Breast epithelium (tissue), 4 donors: ENCODE measurements around the gene PLOD2. TPM values are rescaled to one million over a fixed set of nuclear protein-coding genes. Genes with fewer than 3 reads are reported as not detected.

Experiments
- DNase-seq, 2 donors: peaks; one replicate each; pipeline ENCODE4 v3.0.0-alpha.2; 2019; ENCODE audit warnings: low spot score in 2 of 2
- H3K27ac ChIP-seq, 2 donors: fragments of 200-600 bp; sonication (generic) in 1 of 2; one replicate each; pipeline ENCODE4 v1.5.1; 2016 to 2019; ENCODE audit warnings: mild to moderate bottlenecking in 1 of 2
- H3K27me3 ChIP-seq, 2 donors: fragments of 200-600 bp; sonication (generic) in 1 of 2; one replicate each; pipeline versions ENCODE4 v1.5.1 to v1.6.0; 2017 to 2019; ENCODE audit warnings: control low read depth in 1 of 2, mild to moderate bottlenecking in 1 of 2
- H3K36me3 ChIP-seq: fragments of 200-600 bp; one replicate; pipeline ENCODE4 v1.5.1; 2019
- H3K4me1 ChIP-seq, 2 donors: fragments of 200-600 bp; sonication (generic); one replicate each; pipeline ENCODE4 v1.5.1; 2016 to 2019; ENCODE audit warnings: control low read depth in 1 of 2
- H3K4me3 ChIP-seq, 3 donors: fragments of 200-600 bp; sonication (generic); 1 replicate in 2 of 3; 2 replicates in 1 of 3; pipeline ENCODE4 v1.5.1; 2016 to 2019; ENCODE audit warnings: mild to moderate bottlenecking in 3 of 3, moderate library complexity in 2 of 3
- H3K9me3 ChIP-seq, 2 donors: fragments of 200-600 bp; sonication (generic) in 1 of 2; one replicate each; pipeline ENCODE4 v1.5.1; 2016 to 2019; ENCODE audit warnings: control low read depth in 1 of 2
- CTCF ChIP-seq, 3 donors: fragments of 450-650 bp; IDR thresholded peaks; one replicate each; pipeline ENCODE4 v1.5.1; 2016 to 2017; ENCODE audit warnings: antibody characterized with exemption in 3 of 3, mild to moderate bottlenecking in 3 of 3, moderate library complexity in 3 of 3
- POLR2A ChIP-seq: fragments of 450-650 bp; IDR thresholded peaks from one replicate; pipeline ENCODE4 v1.6.1; 2016; ENCODE audit warnings: antibody characterized with exemption, mild to moderate bottlenecking, moderate library complexity
- POLR2AphosphoS5 ChIP-seq, 3 donors: sonication (generic); formaldehyde crosslinking; IDR thresholded peaks; one replicate each; pipeline ENCODE4 v1.6.1; 2017; ENCODE audit warnings: antibody characterized with exemption in 3 of 3
- intact Hi-C: fragments of 100-400 bp; cut with DNase I; formaldehyde crosslinking; loops from one replicate; pipeline ENCODE4 v1.15.1; 2023; ENCODE audit warnings: low total_unique reads
- total RNA-seq, 3 donors: library from RNA; depleted of rRNA; stranded (reverse); fragments of >200 nt; gene quantifications; one replicate each; pipeline ENCODE4 v1.1.0, GENCODE V29; 2016

The PLOD2 gene
- total RNA-seq, 3 donors from 2014 or later = 33.2 to 71.5 (median 35.7) TPM

DNA sequence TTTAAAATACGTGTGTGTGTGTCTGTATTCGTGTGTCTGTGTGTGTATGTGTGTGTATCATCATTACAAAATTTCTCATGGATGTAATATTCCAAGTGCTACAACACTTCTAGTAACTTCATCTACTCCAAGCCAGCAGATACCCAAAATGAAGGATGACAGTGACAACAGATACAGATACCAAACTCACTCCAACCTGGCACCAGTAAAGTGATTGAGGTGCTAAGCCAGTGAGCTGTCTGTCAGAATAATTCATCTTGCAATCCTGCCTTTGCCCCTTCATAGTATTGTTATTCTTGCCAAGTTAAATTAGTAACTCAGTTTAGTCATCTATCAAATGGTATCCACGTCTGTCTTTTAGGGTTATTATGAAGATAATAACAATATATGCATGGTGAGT, 58.1 kb downstream of the PLOD2 start:
- H3K4me1 ChIP-seq = no peaks in the 10 kb centered on the region
- H3K4me3 ChIP-seq = no peak overlapping the region
- no peaks in the 10 kb centered on the region for H3K27me3 ChIP-seq
- no peak for TF ChIP-seq POLR2A
- TF ChIP-seq CTCF (IDR thresholded peaks at IDR 0.05) = no peak
- TF ChIP-seq POLR2AphosphoS5 (IDR thresholded peaks at IDR 0.05) = no peak
- DNase-seq = no peak
- H3K36me3 ChIP-seq = no peaks in the 10 kb centered on the region
- intact Hi-C loops = no loop called here
- H3K27ac ChIP-seq = no peak overlapping the region
- no peaks in the 10 kb centered on the region for H3K9me3 ChIP-seq

DNA sequence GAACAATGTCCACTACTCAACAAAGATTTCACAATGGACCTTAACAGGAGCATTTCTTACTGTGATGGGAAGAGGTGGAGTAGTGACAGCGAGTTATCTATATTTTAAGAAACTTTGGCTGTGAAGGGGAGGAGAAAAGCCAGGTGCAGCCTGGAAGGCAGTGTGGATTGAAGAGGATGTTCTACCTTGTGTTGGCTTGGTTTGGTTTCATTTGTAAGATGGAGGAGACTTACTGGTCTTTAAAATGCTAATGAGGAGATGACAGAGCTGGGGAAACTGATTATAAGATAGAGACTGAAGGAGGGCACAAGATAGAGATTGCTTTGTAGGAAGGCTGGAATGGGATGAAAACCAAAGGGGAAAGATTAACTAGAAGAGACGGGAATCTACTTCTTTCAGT, 59.4 kb downstream of the PLOD2 start:
- no peaks in the 10 kb centered on the region for H3K27me3 ChIP-seq
- no peaks in the 10 kb centered on the region for H3K36me3 ChIP-seq
- H3K4me1 ChIP-seq = no peaks in the 10 kb centered on the region
- intact Hi-C loops = no loop called here
- DNase-seq = no peak
- H3K27ac ChIP-seq = no peak overlapping the region
- TF ChIP-seq POLR2AphosphoS5 (IDR thresholded peaks at IDR 0.05) = no peak
- no peak for TF ChIP-seq CTCF (IDR thresholded peaks at IDR 0.05)
- no peaks in the 10 kb centered on the region for H3K9me3 ChIP-seq
- H3K4me3 ChIP-seq = no peak overlapping the region

- no peak for TF ChIP-seq POLR2A
- no peak for TF ChIP-seq CTCF (IDR thresholded peaks at IDR 0.05)
- no peak for TF ChIP-seq POLR2AphosphoS5 (IDR thresholded peaks at IDR 0.05)
- Histone ChIP-seq H3K4me1 (no peaks in the 10 kb centered on the region), H3K4me3 (no peak overlapping the region), H3K36me3 (no peaks in the 10 kb centered on the region), H3K27ac (no peak overlapping the region), H3K9me3 (no peaks in the 10 kb centered on the region), H3K27me3 (no peaks in the 10 kb centered on the region)
- DNase-seq = no peak
- intact Hi-C loops = no loop called here
Observed at GRCh38 chr3:146100825-146101444, 60.0 kb downstream of the PLOD2 start.

DNA sequence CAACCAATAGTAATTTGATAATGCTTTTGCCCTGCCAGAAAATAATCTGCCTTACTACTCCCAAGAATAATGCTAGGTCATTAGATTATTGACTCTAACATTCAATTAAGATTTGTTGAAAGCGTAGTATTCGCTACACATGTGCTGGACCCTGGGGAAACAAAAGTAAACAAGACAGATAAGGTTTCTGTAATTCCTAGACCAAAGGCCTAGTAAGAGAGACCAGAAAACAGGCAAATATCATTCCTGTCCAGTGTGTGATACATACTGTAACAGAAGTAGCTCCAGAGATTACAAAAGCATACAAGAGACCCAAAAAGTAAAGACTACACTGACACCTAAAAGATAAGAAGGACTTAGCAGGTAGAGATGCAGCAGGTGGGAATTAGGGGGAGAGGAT, 60.8 kb downstream of the PLOD2 start:
- intact Hi-C loops = no loop called here
- H3K27ac ChIP-seq = no peak overlapping the region
- DNase-seq = no peak
- H3K4me1 ChIP-seq = no peaks in the 10 kb centered on the region
- H3K9me3 ChIP-seq = no peaks in the 10 kb centered on the region
- H3K27me3 ChIP-seq = no peaks in the 10 kb centered on the region
- no peaks in the 10 kb centered on the region for H3K36me3 ChIP-seq
- no peak overlapping the region for H3K4me3 ChIP-seq
- no peak for TF ChIP-seq CTCF (IDR thresholded peaks at IDR 0.05)
- TF ChIP-seq POLR2AphosphoS5 (IDR thresholded peaks at IDR 0.05) = no peak
- no peak for TF ChIP-seq POLR2A

DNA sequence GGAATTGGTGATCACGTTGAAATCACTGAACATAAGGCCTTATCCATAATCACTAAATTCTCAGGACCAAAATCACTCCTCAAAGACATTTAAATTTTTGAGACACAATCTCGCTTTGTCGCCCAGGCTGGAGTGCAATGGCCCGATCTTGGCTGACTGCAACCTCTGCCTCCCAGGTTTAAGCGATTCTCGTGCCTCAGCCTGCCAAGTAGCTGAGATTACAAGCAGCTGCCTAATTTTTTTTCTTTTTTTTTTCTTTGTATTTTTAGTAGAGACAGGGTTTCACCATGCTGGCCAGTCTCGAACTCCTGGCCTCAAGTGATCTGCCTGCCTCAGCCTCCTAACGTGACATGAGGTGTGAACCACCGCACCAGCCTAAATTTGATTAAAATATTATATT, 61.7 kb downstream of the PLOD2 start:
- H3K9me3 ChIP-seq = no peaks in the 10 kb centered on the region
- H3K4me1 ChIP-seq = no peaks in the 10 kb centered on the region
- H3K4me3 ChIP-seq = no peak overlapping the region
- TF ChIP-seq POLR2A (no peak), CTCF (IDR thresholded peaks at IDR 0.05) (no peak), POLR2AphosphoS5 (IDR thresholded peaks at IDR 0.05) (no peak)
- H3K27ac ChIP-seq = no peak overlapping the region
- intact Hi-C loops = no loop called here
- no peaks in the 10 kb centered on the region for H3K36me3 ChIP-seq
- H3K27me3 ChIP-seq = no peaks in the 10 kb centered on the region
- no peak for DNase-seq
